ENCODE measurements around the gene COL26A1. TPM values are rescaled to one million over a fixed set of nuclear protein-coding genes. Genes with fewer than 3 reads are reported as not detected.

Gene COL26A1
- total RNA-seq, 1 experiment from 2014 or later, result 42.6 TPM

GRCh38 chr7:101402835-101403234 lies 40.2 kb downstream of the COL26A1 start:
- no peak for TF ChIP-seq CTCF (conservative IDR thresholded peaks at IDR 0.05)
- H3K14ac ChIP-seq (ENCODE audit: insufficient read depth, low read length), result no peak overlapping the region
- H2BK20ac ChIP-seq (ENCODE audit: low read depth, low read length, poor library complexity, severe bottlenecking), result no peak overlapping the region

More at GRCh38 chr7:101402835-101403234, 40.2 kb downstream of the COL26A1 start:
- Histone ChIP-seq H3K27ac (ENCODE audit: insufficient read length, low read depth, low read length) (no peak overlapping the region), H3K4me1 (ENCODE audit: insufficient read depth, low read length) (peaks cover 12% of the 10 kb centered on the region; the same call in 1 of the 2 replicates), H3K4me2 (ENCODE audit: insufficient read depth, insufficient read length, low read length) (no peak overlapping the region), H3K56ac (ENCODE audit: insufficient read length, low read depth, low read length) (no peak overlapping the region), H3K18ac (ENCODE audit: insufficient read length, low read depth, low read length) (peak overlapping the region; percentile 20), H2BK12ac (ENCODE audit: insufficient read length, low read depth, low read length) (no peak overlapping the region), H2AK5ac (ENCODE audit: insufficient read length, low read length) (no peak overlapping the region), H4K91ac (ENCODE audit: insufficient read length, low read depth, low read length) (no peak overlapping the region), H4K20me1 (ENCODE audit: control insufficient read depth, insufficient read depth, insufficient read length) (no peaks in the 10 kb centered on the region), H2BK120ac (ENCODE audit: low read depth, low read length, poor library complexity, severe bottlenecking) (no peak overlapping the region), H3K9ac (ENCODE audit: extremely low read depth, insufficient read length, low read length) (no peak overlapping the region), H2AFZ (ENCODE audit: low read length) (no peak overlapping the region), H3K79me2 (ENCODE audit: insufficient read depth, low read length) (0 out of 2 replicates have a peak, but pooled peaks cover 2% of the 10 kb centered on the region), H3K4ac (ENCODE audit: low read depth, low read length) (no peak overlapping the region), H3K9me3 (ENCODE audit: control insufficient read depth, low read depth, low read length) (no peaks in the 10 kb centered on the region), H4K5ac (ENCODE audit: insufficient read length, low read depth, low read length) (no peak overlapping the region), H3K23me2 (ENCODE audit: insufficient read length, low read depth, low read length, poor library complexity, severe bottlenecking) (no peaks in the 10 kb centered on the region), H3K23ac (ENCODE audit: insufficient read length, low read depth, low read length) (no peak overlapping the region), H2BK5ac (ENCODE audit: insufficient read length, low read length) (no peak overlapping the region), H3K27me3 (ENCODE audit: insufficient read depth, low read length) (no peaks in the 10 kb centered on the region), H3T11ph (ENCODE audit: low read length) (no peak overlapping the region), H3K79me1 (ENCODE audit: insufficient read depth, low read depth, low read length, poor library complexity, severe bottlenecking) (no peaks in the 10 kb centered on the region), H4K8ac (replicated peaks; ENCODE audit: insufficient read length, low read depth, low read length) (no peak overlapping the region), H2BK15ac (ENCODE audit: low read depth, low read length) (no peak overlapping the region)
- Mint-ChIP-seq H3K27me3 (ENCODE audit: low read depth) (no peaks in the 10 kb centered on the region), H3K27ac (peak overlapping the region; percentile 12 to 95 (median 86); a peak in 6 of 7 replicates), H3K4me1 (peaks cover 45 to 59% of the 10 kb centered on the region in 2 experiments), H3K4me3 (peak overlapping the region in 1 of 2 experiments; percentile 59; a peak in 2 of 5 replicates), H3K36me3 (ENCODE audit: insufficient read depth in 1 of 3, low read depth in 3 of 3) (peaks cover 22 to 32% (median 22%) of the 10 kb centered on the region in 3 experiments), H3K9me3 (peaks cover 3 to 9% of the 10 kb centered on the region in 2 experiments; a peak in 3 of 5 replicates)
- no CpG with 5 or more reads among the region's 6 CpGs for WGBS (ENCODE audit: extremely low coverage, insufficient read length, low lambda C conversion rate)
- DNase-seq, result no peak
